NCI-H2107 treated with DMSO at 0.1 percent for 48 hours (cell line): ENCODE data around the gene ASIC3.

ENCODE experiments used
- DNase-seq: peaks from one replicate; lab custom pipeline; 2025; ENCODE audit not compliant: unreplicated experiment; lab: John Stamatoyannopoulos, UW

Gene ASIC3

DNA sequence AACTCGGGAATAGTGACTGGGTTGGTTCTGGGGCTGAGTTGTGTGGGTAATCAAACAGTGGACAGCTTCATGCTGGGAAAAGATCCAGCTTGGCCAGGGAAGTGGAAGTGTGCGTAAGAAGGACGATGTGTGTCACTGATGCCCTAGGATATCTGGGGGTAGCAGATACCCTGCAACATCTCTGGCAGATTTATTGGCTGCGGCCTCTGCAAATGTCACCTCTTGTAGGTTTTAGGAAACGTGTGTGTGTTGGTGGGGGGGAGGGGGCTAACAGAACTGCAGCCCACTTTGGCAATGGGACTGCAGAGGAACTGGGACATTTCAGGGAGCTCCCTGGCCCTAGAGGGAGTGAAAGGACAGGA, 37.0 kb downstream of the ASIC3 start:
- no peak for DNase-seq

DNA sequence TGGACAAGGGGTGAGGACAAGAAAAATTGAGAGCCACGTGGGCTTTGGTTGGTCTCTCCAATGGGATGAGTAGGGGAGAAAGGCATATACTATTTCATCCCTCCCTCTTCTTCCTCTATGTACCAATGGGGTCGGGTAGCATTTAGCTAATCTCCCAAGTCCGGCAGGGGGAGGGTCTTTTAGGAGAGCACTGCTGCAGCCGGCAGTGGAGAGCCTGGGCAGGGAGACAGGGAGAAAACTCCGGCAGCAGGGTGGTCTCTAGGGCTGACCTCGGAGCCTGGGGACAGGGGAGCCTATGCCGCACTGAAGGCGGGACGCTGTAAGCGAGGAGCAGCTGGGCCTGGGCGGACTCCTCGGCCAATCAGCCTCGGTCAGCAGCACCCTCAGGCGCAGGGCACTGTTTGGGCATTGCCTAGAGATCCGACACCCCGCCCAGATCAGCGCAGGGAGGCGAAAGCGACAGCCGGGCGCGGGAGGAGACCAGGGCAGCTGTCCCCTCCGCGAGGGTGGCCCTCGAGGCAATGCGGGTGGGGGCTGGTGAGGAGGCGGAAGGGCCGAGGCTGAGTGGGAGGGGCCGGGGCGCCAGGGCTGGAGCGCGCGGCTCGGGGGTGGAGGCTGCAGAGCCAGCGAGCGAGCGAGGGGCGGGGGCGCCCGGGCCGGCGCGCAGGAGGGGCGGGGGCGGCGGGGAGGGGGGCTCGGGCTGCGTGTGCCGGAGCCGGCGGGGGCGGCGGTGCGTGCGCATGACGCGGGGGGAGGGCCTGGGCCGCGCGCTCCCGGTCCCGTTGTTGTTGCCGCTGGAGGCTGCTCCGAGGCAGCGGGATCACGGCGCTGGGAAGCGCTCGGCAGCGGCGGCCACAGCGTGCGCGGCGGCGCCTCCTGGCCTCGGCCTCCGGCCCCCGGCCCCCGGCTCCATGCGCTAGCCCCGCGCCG, 37.6 kb downstream of the ASIC3 start, which contains the start of gene AGAP3:
Gene AGAP3 (plus strand): TSS at position 785 of the 930 bp plus-strand sequence. CDS start 267 bp downstream, outside the sequence.
- peak; percentile 37 for DNase-seq

- no peak for DNase-seq
Observed at GRCh38 chr7:151086802-151087244, 38.5 kb downstream of the ASIC3 start.

GRCh38 chr7:151087245-151088018, 39.1 kb downstream of the ASIC3 start:
- DNase-seq, result no peak

- DNase-seq, result no peak
Observed at GRCh38 chr7:151088019-151088855, 39.9 kb downstream of the ASIC3 start.

GRCh38 chr7:151088856-151089699, 40.7 kb downstream of the ASIC3 start:
- no peak for DNase-seq

DNA sequence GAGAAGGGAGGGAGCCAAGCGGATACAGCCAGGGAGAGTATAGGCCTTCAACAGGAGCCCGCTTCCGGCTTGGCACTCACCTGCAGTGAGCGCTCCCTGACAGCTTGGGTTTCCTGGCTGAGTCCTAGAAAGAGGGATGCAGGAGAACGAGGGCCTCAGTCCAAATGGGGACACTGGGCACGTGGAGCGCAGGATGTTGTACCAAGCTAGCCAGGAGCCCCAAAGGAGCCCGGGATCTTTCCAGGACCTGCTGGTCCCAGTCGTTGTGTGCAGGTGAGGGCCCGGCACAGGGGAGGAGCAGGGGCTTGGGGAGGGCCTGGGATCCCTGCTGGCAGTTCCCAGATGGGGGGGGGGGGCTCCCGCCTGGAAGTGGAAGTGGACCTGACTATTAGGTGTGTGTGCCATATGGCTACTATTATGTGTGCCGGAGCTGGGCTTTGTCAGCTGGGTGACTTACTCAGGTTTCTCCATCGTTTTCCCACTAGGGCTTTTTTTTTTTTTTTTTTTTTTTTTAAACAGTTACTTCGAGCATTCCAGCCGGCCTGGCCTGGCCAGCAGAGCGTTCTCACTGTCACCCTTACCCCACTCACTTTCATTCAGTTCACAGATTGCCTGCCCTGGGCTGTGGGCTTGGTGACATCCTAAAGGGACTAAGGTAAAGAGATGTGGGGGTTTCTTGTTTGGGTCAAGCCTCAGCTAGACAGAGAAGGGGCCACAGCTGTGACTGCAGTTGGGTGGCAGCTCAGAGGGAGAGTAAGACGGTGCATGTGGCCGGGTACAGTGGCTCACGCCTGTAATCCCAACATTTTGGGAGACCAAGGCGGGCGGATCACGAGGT, 41.8 kb downstream of the ASIC3 start:
- no peak for DNase-seq

DNA sequence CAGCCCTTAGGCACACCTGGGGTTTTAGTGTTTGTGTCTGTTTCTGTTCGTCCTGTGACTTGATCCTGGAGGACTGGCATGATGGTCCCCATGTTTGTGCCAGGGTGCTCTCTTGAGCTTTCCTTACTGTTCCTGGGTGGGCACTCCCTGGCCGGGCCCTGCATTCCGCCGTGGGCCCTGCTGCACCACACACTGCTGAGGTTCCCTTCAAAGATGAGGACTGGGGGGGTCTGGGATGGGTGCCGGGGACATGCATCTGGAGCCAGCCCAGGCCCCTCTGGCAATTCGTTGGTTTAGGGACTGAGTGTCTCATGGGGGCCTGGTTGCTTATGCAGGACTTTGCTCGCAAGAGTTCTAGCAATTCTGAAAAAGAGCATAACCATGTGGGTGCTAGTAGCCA, 42.7 kb downstream of the ASIC3 start:
- no peak for DNase-seq

DNA sequence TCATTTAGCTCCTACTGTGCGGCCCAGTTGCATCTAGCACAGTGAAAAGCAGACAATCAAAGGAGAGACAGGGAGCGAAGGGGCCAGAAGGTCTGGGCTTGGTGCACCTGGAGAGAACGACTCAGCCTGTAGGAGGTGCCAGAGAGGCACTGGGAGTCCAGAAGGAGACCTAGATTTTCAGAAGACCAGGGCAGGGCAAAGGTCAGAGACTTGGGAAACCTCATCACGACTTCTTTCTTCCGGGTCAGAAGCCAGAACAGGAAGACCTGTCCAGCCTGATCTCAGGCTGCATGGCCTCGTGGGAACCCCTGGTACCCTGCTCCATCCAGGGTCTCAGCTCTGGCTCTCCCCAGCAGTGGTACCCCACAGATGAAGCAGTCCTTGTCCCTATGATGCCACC, 43.1 kb downstream of the ASIC3 start:
- DNase-seq, result no peak

DNA sequence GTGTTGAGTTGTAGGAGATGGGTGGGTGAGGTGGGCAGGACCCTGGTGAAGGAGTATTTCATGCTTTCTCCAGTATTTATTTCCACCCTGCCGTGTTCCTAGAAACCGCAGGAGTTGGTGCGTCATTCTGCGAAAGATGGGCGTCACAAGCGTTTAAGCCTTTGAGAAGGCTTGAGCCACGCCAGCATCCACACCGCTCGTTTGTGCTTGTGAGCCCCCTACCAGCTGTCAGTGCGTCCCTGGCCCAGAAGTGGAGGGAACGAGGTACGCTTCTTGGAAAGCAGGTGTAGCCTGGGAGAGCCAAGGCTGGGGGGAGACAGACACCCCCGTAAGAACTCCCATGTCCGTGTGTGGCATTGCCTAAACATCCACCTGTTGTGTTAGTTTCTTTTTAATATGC, 43.7 kb downstream of the ASIC3 start:
- no peak for DNase-seq

DNA sequence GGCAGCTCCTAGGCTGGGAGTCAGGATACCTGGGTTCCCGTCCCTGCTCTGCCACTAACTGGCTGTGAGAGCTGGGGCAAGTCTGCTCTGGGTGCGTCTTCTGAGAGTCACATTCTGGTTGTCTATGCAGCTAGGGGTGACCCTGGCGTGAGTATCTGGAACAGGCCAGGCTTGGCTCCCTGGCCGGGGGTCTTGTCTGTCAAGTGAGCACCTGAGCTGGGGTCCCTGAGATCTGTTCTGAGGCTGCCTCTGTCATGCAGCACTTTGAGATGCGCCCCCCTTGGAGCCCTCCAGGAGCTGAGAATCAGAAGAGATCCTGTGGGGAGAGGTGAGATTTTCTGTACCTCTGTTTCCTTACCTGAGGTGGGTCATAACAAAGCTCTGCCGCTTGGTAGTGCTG, 45.4 kb downstream of the ASIC3 start:
- DNase-seq, result no peak

- no peak for DNase-seq
Observed at GRCh38 chr7:151094675-151095074, 46.3 kb downstream of the ASIC3 start.

GRCh38 chr7:151095123-151095797, 46.9 kb downstream of the ASIC3 start:
- no peak for DNase-seq

GRCh38 chr7:151095828-151096475, 47.6 kb downstream of the ASIC3 start:
- no peak for DNase-seq

DNA sequence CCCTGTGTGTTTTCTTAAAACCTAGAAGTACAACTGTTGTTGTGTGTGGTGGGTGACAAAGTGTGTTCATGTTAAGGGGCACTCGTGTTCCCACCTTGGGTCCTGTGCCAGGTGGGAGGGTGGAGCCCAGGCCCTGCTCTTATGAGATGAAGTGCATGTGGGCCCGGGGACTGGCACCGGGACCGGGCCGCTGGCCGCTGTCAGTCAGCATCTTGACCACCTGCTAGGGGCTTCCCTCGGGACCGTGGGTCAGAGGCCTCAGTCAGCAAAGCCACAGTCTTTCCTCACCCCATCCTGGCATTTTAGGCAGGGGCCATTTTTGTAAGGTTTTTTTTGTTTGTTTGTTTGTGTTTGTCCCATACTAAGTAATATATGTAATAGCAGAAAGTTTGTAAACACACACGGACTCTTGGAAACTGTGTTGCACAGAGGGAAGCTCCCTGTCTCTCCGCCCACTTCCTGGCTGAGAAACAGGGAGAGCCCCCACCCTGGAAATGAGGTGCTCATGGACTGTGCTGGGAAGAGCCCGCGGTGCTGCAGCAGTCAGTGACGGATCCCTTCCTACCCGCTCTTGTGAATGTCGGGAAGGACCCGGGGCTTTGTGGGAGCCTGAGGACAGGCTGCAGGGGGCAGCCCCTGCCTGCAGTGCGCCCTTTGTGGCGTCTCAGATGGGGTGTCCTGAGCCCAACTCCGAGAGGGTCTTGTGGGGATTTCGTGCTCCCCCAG, 51.3 kb downstream of the ASIC3 start:
- no peak for DNase-seq

DNA sequence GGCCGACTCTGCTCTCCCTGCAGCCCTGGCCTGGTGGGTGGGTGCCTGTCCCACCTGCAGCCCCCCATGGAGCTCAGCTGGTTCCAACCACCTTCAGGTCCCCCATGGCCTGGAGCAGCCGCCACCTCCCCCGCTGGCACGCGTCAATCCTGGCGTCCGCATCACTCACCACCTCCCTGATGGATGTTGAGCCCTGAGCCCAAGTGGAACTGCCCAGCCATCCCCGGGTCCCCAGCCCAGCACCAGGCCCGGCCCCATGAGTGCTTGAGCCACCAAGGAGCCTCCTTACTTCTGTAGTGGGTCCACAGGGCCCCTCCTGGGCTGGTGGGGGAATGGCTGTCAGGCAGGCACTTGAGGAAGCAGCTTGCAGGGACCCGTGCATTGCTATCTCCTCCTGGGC, 52.6 kb downstream of the ASIC3 start:
- no peak for DNase-seq

GRCh38 chr7:151101621-151102396, 53.5 kb downstream of the ASIC3 start:
- no peak for DNase-seq
